Measurements from ENCODE around the gene CCNE1.

The CCNE1 gene

GRCh38 chr19:29849208-29849607 is 37.4 kb downstream of the CCNE1 start:
- DNase-seq, result no peak

DNA sequence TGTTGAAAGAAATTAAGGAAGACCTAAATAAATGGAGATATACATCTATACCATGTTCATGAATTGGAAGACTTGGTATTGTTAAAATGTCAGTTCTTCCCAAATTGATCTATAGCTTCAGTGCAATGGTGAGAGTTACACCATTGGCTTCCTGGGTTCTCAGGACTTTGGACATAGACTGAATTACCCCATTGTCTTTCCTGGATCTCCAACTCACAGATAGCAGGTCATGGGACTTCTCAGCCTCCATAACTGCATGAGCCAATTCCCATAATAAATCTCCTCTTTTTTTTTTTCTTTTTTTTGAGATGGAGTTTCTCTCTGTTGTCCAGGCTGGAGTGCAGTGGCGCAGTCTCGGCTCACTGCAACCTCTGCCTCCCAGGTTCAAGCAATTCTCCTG is 38.7 kb downstream of the CCNE1 start:
- DNase-seq, result no peak

GRCh38 chr19:29851769-29852521 is 40.2 kb downstream of the CCNE1 start:
- DNase-seq, result no peak

- no peak for DNase-seq
Observed at GRCh38 chr19:29854033-29854432, 42.2 kb downstream of the CCNE1 start.

DNA sequence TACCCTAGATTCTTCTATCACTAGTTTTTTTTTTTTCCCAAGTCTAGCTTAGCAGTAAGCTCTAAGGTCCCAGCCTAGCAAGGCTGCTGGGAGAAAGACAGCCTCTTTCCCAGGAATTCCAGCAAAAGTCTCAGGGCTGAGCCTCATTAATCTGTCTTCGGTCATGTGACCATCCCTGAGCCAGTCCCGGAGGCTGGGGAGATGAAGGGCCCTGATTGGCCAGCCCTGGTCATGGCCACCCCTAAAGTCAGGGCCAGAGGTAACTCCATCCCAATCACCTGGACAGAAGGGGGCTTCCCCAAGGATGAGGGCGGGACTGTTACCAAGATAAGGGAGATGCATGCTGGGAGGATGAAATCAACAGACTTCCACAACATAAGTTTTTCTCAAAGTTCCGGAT is 43.3 kb downstream of the CCNE1 start:
- no peak for DNase-seq

GRCh38 chr19:29855741-29856500 is 44.1 kb downstream of the CCNE1 start:
- DNase-seq, result no peak

DNA sequence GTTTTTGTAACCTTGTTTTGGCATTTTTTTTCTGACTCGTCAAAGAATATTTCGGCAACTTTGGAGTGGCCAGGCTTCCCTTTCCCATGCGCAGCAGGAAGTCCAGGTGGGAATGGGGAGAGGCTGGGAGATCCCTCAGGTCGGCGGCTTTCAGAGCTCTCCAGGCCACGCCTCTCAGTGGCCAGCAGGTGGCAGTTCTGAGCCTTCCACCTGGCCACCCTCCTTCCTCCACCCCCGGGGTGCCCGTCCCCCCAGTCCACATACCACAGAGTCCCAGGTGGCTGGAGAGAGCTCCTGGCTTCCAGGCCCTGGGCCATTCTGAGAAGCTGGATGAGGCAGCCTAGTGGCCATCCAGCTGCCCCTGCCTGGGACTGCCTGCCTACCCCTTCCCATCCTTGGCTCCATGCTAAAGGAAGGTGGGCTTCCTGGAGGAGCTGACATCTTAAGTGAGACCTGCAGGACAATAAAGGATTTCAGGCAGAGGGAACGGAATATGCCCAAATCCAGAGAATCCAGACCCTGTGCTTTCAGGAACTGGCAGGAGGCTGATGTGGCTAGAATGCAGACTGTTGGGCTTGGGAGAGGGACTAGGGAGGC is 46.3 kb downstream of the CCNE1 start:
- no peak for DNase-seq

GRCh38 chr19:29858621-29859020 is 46.8 kb downstream of the CCNE1 start:
- no peak for DNase-seq

DNA sequence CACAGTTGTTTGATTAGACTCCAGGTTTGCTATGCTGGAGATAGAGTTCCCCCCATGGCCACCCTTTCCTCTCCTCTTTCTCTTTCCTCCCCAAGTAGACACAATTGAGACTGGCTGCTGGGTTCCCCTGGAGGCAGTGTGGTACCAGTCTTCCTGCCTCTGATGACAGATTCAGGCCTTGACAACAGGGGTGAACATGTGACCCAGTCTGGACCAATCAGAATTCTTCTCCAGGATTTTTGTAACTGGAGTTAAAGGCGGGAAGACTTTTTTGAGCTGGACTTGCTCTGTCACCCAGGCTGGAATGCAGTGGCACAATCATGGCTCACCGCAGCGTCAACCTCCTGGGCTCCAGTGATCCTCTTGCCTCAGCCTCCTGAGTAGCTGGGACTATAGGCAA is 48.7 kb downstream of the CCNE1 start:
- DNase-seq, result no peak

DNA sequence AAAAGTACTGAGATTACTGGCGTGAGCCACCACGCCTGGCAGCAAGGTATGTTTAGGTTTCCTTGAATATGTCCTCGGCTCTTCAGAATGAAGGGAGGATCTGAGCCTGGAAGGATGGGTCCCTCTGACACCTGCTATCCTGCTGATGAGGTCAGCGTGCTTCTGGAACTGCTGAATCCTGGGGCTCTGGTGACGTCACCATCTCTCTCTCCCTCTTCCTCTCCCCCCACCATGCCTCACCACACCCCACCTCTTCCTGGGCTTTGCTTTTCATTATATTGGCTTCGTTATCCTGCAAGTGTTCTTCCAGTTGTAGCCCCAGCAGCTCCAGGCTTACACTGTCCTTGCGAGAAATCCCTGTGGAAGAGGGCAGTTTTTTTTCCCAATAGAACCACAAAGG is 49.8 kb downstream of the CCNE1 start:
- no peak for DNase-seq

GRCh38 chr19:29866011-29866410 is 54.2 kb downstream of the CCNE1 start:
- no peak for DNase-seq

DNA sequence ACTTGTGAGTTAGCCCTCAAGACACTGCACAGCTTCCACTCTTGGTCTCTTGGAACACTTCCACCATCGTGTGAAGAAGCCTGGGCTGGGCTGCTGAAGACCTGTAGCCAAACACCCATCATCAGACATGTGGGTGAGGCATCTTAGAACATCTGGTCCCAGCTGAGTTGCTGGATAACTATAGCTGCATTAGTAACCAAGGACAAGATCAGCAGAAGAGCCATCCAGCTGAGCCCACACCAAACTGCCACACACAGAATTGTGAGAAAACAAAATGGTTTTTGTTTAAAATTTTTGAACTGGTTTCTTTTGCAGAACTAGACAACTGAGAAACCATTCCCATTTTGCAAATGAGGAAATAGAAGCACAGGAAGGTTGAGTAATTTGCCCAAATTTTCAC is 56.2 kb downstream of the CCNE1 start:
- no peak for DNase-seq

DNA sequence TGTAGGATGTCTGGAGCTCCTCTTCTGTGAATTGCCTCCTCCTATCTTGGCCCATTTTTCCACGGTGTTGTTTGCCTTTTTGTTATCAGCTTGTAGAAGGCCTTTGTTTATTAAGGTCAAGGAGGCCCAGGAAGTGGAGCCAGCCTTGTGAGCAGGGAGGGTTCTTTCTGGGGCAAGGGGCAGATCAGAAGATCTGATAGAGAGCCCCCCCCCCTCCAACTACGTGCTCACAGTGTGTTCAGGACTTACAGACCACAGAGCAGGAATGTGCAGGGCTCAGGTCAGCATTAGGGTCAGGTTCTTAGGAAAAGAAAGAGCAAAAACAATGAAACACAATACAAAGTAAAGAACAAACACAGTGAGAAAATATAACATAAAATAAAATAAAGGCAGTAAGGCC is 59.4 kb downstream of the CCNE1 start:
- no peak for DNase-seq

DNA sequence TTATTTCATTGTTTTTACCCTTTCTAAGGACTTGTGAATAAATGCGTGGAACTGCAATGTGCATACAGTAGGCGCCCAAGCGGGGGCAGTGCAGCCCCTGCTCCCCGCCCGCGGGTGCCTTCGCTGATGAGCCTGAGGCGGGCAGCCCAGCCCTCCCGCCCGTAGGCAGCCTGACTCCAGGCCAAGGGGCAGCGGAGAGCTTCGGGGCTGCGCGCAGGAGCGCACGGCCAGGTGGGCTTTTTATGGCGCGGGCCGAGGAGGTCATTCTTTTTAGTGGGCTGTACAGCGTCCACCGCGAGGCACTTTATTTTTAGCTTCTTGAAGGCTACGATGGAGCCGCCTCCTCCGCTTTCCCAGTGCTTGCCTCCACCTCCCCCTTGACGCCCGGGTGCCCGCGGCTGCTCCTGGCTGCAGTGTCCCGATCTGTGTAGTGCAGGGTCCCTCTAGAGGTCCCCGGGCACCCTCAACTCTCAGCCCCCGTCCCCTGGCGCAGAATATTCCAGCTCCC is 60.5 kb downstream of the CCNE1 start:
- DNase-seq, result no peak

DNA sequence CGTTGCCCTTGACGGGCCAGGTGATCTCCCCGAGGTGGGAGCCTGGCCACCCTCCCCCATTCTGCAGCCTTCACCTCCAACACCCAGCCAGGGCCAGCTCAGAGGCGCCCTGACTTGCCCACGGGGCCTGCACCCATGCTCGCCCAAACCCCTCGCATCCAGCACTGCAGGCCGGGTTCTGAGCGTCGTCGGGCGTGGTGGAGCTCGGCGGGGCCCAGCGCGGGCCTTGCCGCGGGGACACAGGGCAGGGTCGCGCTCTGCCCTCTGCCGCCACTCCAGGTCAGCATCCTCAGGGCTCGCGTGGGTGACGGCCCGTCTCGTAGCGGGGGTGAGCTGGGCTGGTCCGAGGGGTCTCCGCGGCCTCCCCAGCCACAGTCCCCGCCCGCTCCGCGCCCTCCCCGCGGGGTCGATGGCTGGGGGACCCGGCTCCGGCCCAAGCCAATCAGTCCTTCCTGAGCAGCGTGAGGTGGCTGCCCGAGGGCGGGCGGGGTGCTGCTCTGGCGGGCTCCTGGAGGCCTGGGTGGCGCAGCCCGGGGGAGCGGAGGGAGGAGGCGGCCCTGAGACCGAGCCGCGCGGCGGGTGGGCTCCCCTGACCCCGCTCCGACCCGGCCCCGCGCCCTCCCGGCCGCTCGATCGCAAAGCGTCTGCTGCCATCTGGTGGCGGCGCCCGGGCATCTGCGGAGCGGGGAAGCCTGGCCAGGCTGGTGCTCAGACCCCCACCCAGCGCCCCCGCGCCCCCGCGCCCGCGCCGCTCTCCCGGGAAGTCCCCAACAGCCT is 61.4 kb downstream of the CCNE1 start:
- no peak for DNase-seq
